H9 (cell line): ENCODE results near the gene ZNF217. TPM values are rescaled to one million over a fixed set of nuclear protein-coding genes. Genes with fewer than 3 reads are reported as not detected.
A peak's percentile ranks its signal among the peaks of the same experiment; 100 is the strongest.

ENCODE experiments used
- DNase-seq: peaks from one replicate; pipeline ENCODE4 v3.0.0-alpha.2; 2017
- H2AFZ ChIP-seq: one replicate; pipeline ENCODE4 v1.6.1; 2013; ENCODE audit warnings: mild to moderate bottlenecking, low read length, control low read depth, moderate library complexity
- H2AK5ac ChIP-seq: 2 replicates; pipeline ENCODE4 v1.6.1; 2013; ENCODE audit warnings: low read length, control low read depth, mixed read lengths; ENCODE audit not compliant: insufficient read length
- H2BK120ac ChIP-seq: one replicate; pipeline ENCODE4 v1.6.1; 2013; ENCODE audit warnings: low read depth, mild to moderate bottlenecking, low read length, control low read depth, inconsistent platforms; ENCODE audit not compliant: poor library complexity, severe bottlenecking
- H2BK12ac ChIP-seq: 2 replicates; pipeline ENCODE4 v1.6.1; 2013; ENCODE audit warnings: low read length, control low read depth, mixed read lengths, low read depth; ENCODE audit not compliant: insufficient read length
- H2BK15ac ChIP-seq: 2 replicates; pipeline ENCODE4 v1.6.1; 2013; ENCODE audit warnings: low read depth, low read length, control low read depth
- H2BK20ac ChIP-seq: one replicate; pipeline ENCODE4 v1.6.1; 2013; ENCODE audit warnings: low read depth, mild to moderate bottlenecking, low read length, control low read depth, inconsistent platforms; ENCODE audit not compliant: poor library complexity, severe bottlenecking
- H2BK5ac ChIP-seq: 2 replicates; pipeline ENCODE4 v1.6.1; 2013; ENCODE audit warnings: low read length, control low read depth, mixed read lengths; ENCODE audit not compliant: insufficient read length
- H3K14ac ChIP-seq: 2 replicates; pipeline ENCODE4 v1.6.1; 2013; ENCODE audit warnings: low read length, control low read depth; ENCODE audit not compliant: insufficient read depth
- H3K18ac ChIP-seq: 2 replicates; pipeline ENCODE4 v1.6.1; 2013; ENCODE audit warnings: low read depth, mild to moderate bottlenecking, mixed read lengths, low read length, control low read depth; ENCODE audit not compliant: insufficient read length
- H3K23ac ChIP-seq: 2 replicates; pipeline ENCODE4 v1.6.1; 2013; ENCODE audit warnings: low read length, control low read depth, mixed read lengths, low read depth; ENCODE audit not compliant: insufficient read length
- H3K23me2 ChIP-seq: 2 replicates; pipeline ENCODE4 v1.6.1; 2013; ENCODE audit warnings: low read depth, mild to moderate bottlenecking, mixed read lengths, low read length, control low read depth; ENCODE audit not compliant: insufficient read length, poor library complexity, severe bottlenecking
- H3K27ac ChIP-seq: 2 replicates; pipeline ENCODE4 v1.5.1; 2013; ENCODE audit warnings: low read length, control low read depth, mixed read lengths, low read depth; ENCODE audit not compliant: insufficient read length
- H3K27me3 ChIP-seq: 2 replicates; pipeline ENCODE4 v1.6.1; 2013; ENCODE audit warnings: low read length, control low read depth, inconsistent platforms; ENCODE audit not compliant: insufficient read depth
- H3K4ac ChIP-seq: 2 replicates; pipeline ENCODE4 v1.6.1; 2013; ENCODE audit warnings: low read depth, mild to moderate bottlenecking, control low read depth, inconsistent platforms, low read length, moderate library complexity
- H3K4me1 ChIP-seq: 2 replicates; pipeline ENCODE4 v1.6.1; 2013; ENCODE audit warnings: low read length, control low read depth, inconsistent platforms; ENCODE audit not compliant: insufficient read depth
- H3K4me2 ChIP-seq: 2 replicates; pipeline ENCODE4 v1.6.1; 2013; ENCODE audit warnings: low read length, control low read depth, mixed read lengths; ENCODE audit not compliant: insufficient read length, insufficient read depth
- H3K56ac ChIP-seq: 2 replicates; pipeline ENCODE4 v1.6.1; 2013; ENCODE audit warnings: low read depth, mild to moderate bottlenecking, mixed read lengths, low read length, control low read depth; ENCODE audit not compliant: insufficient read length
- H3K79me1 ChIP-seq: 2 replicates; pipeline ENCODE4 v1.6.1; 2013; ENCODE audit warnings: low read depth, mild to moderate bottlenecking, moderate library complexity, low read length, control low read depth, inconsistent platforms; ENCODE audit not compliant: insufficient read depth, poor library complexity, severe bottlenecking
- H3K79me2 ChIP-seq: 2 replicates; pipeline ENCODE4 v1.6.1; 2013; ENCODE audit warnings: low read length, control low read depth, inconsistent platforms; ENCODE audit not compliant: insufficient read depth
- H3K9ac ChIP-seq: 2 replicates; pipeline ENCODE4 v1.6.1; 2013; ENCODE audit warnings: low read length, control low read depth, mixed read lengths; ENCODE audit not compliant: insufficient read length; ENCODE audit errors: extremely low read depth
- H3K9me3 ChIP-seq: one replicate; pipeline ENCODE4 v1.6.1; 2013; ENCODE audit warnings: low read depth, low read length, inconsistent platforms; ENCODE audit not compliant: control insufficient read depth
- H3T11ph ChIP-seq: one replicate; pipeline ENCODE4 v1.6.1; 2013; ENCODE audit warnings: mild to moderate bottlenecking, low read length, control low read depth, inconsistent platforms
- H4K20me1 ChIP-seq: one replicate; pipeline ENCODE4 v1.6.1; 2013; ENCODE audit not compliant: control insufficient read depth, insufficient read length, insufficient read depth
- H4K5ac ChIP-seq: 2 replicates; pipeline ENCODE4 v1.6.1; 2013; ENCODE audit warnings: low read depth, mild to moderate bottlenecking, mixed read lengths, low read length, control low read depth; ENCODE audit not compliant: insufficient read length
- H4K8ac ChIP-seq: replicated peaks from 2 replicates; pipeline ENCODE4 v1.6.1; 2013; ENCODE audit warnings: low read length, control low read depth, mixed read lengths, low read depth; ENCODE audit not compliant: insufficient read length
- H4K91ac ChIP-seq: 2 replicates; pipeline ENCODE4 v1.6.1; 2013; ENCODE audit warnings: low read depth, mild to moderate bottlenecking, moderate library complexity, mixed read lengths, low read length, control low read depth; ENCODE audit not compliant: insufficient read length
- H3K27ac Mint-ChIP-seq, 3 experiments: 2 replicates in 2 of 3; 3 replicates in 1 of 3; pipeline ENCODE4 v1.8.0; 2020 to 2021; ENCODE audit warnings: mixed read lengths in 3 of 3, mild to moderate bottlenecking in 1 of 3, moderate library complexity in 1 of 3
- H3K27me3 Mint-ChIP-seq: 2 replicates; pipeline ENCODE4 v1.8.0; 2021; ENCODE audit warnings: low read depth, mild to moderate bottlenecking, moderate library complexity, mixed read lengths
- H3K36me3 Mint-ChIP-seq, 3 experiments: 2 replicates in 2 of 3; 3 replicates in 1 of 3; pipeline ENCODE4 v1.8.0; 2020 to 2021; ENCODE audit warnings: low read depth in 3 of 3, mixed read lengths in 3 of 3; ENCODE audit not compliant: insufficient read depth in 1 of 3
- H3K4me1 Mint-ChIP-seq, 2 experiments: 2 replicates each; pipeline ENCODE4 v1.8.0; 2020; ENCODE audit warnings: mixed read lengths in 2 of 2
- H3K4me3 Mint-ChIP-seq, 2 experiments: 2 replicates in 1 of 2; 3 replicates in 1 of 2; pipeline ENCODE4 v1.8.0; 2020 to 2021; ENCODE audit warnings: mild to moderate bottlenecking in 2 of 2, mixed read lengths in 2 of 2, moderate library complexity in 1 of 2
- H3K9me3 Mint-ChIP-seq, 2 experiments: 2 replicates in 1 of 2; 3 replicates in 1 of 2; pipeline ENCODE4 v1.8.0; 2020; ENCODE audit warnings: mild to moderate bottlenecking in 2 of 2, mixed read lengths in 2 of 2, moderate library complexity in 1 of 2
- CTCF ChIP-seq: fragments of 200-600 bp; sonication (generic); conservative IDR thresholded peaks from 3 replicates; pipeline ENCODE4 v1.8.0; 2021; ENCODE audit warnings: antibody characterized with exemption, mild to moderate bottlenecking
- WGBS: extraction: QIAGEN DNeasy Blood & Tissue Kit; methylation state at CpG from one replicate; pipeline ENCODE4 v1.1.7; 2013; ENCODE audit warnings: missing lambda C conversion rate, low lambda C conversion rate, mixed read lengths; ENCODE audit not compliant: insufficient read length; ENCODE audit errors: extremely low coverage; 5-methylcytosine and 5-hydroxymethylcytosine counted together
- total RNA-seq: library from RNA; stranded (reverse); gene quantifications from 2 replicates; pipeline ENCODE4 v1.2.1, GENCODE V29; 2021

The ZNF217 gene
- total RNA-seq, 1 experiment from 2014 or later = 82.8 TPM

GRCh38 chr20:53570446-53571276 is 23.0 kb downstream of the ZNF217 start:
- Mint-ChIP-seq H3K27me3 (no peaks in the 10 kb centered on the region), H3K9me3 (no peaks in the 10 kb centered on the region), H3K36me3 (peaks cover 75 to 98% (median 96%) of the 10 kb centered on the region in 3 experiments), H3K4me3 (no peak overlapping the region), H3K27ac (0 out of 7 replicates have a peak overlapping the region, but pooled peaks of 1 of the 3 experiments have one; percentile 5), H3K4me1 (peaks cover 0 to 9% of the 10 kb centered on the region in 2 experiments; a peak in 2 of 4 replicates)
- H3K4me1 ChIP-seq = no peaks in the 10 kb centered on the region
- H3K18ac ChIP-seq = no peak overlapping the region
- no peak for TF ChIP-seq CTCF
- no peak overlapping the region for H2BK5ac ChIP-seq
- H3K79me2 ChIP-seq = peaks cover 26% of the 10 kb centered on the region; the same call in 1 of the 2 replicates
- H4K8ac ChIP-seq = no peak overlapping the region
- H4K20me1 ChIP-seq = peaks cover 2% of the 10 kb centered on the region
- no peak overlapping the region for H3K9ac ChIP-seq
- H3K9me3 ChIP-seq = no peaks in the 10 kb centered on the region
- no peak overlapping the region for H2BK20ac ChIP-seq
- H3K4ac ChIP-seq = no peak overlapping the region
- no peak overlapping the region for H4K5ac ChIP-seq
- DNase-seq = no peak
- H3K27ac ChIP-seq = no peak overlapping the region
- no peak overlapping the region for H2BK120ac ChIP-seq
- no peak overlapping the region for H3K14ac ChIP-seq
- no peak overlapping the region for H3K56ac ChIP-seq
- H3K4me2 ChIP-seq = no peak overlapping the region
- no peak overlapping the region for H3K23ac ChIP-seq
- H4K91ac ChIP-seq = no peak overlapping the region
- H3K23me2 ChIP-seq = no peaks in the 10 kb centered on the region
- peaks cover 2% of the 10 kb centered on the region for H3K79me1 ChIP-seq
- no peak overlapping the region for H2BK12ac ChIP-seq
- H2AK5ac ChIP-seq = no peak overlapping the region
- H2AFZ ChIP-seq = no peak overlapping the region
- no peaks in the 10 kb centered on the region for H3K27me3 ChIP-seq
- WGBS = no CpG with 5 or more reads among the region's 12 CpGs
- no peak overlapping the region for H2BK15ac ChIP-seq
- H3T11ph ChIP-seq = no peak overlapping the region
